ENCODE data around the gene HSPA4. TPM values are rescaled to one million over a fixed set of nuclear protein-coding genes. Genes with fewer than 3 reads are reported as not detected.

The HSPA4 gene
- total and polyA plus RNA-seq, 2 donors (not counting 3 experiments of a cell fraction or from before 2014, with no cell fraction given), result 11.2 to 161 TPM

DNA sequence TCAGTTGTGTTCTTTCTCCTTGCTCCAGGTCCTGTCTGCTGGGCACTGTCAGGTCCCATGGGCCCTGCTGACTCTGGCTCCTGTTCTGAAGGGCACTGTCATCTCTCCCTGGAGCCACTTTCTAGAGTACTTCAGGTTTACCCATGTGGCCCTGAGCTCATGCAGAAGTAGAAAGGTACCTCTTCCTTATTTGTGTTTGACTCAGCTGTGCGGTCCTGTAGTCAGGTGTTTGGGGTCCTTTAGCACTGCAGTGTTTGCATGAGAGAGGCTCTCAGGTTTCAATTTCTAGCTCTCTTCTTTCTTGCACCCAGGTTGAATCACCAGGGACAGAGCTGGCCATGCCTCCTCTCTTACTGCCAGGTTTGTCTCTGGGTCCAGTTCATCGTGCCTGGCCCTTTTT lies 71.5 kb downstream of the HSPA4 start:
- FAIRE-seq (no peak), DNase-seq (ENCODE audit: low read depth, low spot score) (no peak)
- H3K9me3 ChIP-seq (replicated peaks; ENCODE audit: control insufficient read depth, insufficient read depth, low read length), result no peaks in the 10 kb centered on the region
- no peaks in the 10 kb centered on the region for H4K20me1 ChIP-seq (replicated peaks; ENCODE audit: control insufficient read depth, extremely low read depth, insufficient read depth, low read length)
- dilution Hi-C loops (cut with MboI; ENCODE audit: extremely low pct_ligation_motif_present, low sequenced_read_pairs), result no loop called here
- H3K4me1 ChIP-seq (ENCODE audit: control insufficient read depth, extremely low read depth, insufficient read depth, low read length), result no peaks in the 10 kb centered on the region
- no peak overlapping the region for H3K4me3 ChIP-seq (replicated peaks in 1 of 3; ENCODE audit: insufficient read depth in 1 of 3, low read depth in 1 of 3, low read length in 3 of 3)
- H2AFZ ChIP-seq (ENCODE audit: low read depth, low read length), result no peak overlapping the region
- peaks cover 0 to 2% of the 10 kb centered on the region in 2 experiments for H3K27me3 ChIP-seq (ENCODE audit: control insufficient read depth in 2 of 2, insufficient read depth in 2 of 2, low read length in 2 of 2)
- H3K4me2 ChIP-seq (ENCODE audit: insufficient read depth, low read length), result no peak overlapping the region
- no TSS peak for BruUV-seq (replicated peaks)
- TF ChIP-seq, protein P1, sequence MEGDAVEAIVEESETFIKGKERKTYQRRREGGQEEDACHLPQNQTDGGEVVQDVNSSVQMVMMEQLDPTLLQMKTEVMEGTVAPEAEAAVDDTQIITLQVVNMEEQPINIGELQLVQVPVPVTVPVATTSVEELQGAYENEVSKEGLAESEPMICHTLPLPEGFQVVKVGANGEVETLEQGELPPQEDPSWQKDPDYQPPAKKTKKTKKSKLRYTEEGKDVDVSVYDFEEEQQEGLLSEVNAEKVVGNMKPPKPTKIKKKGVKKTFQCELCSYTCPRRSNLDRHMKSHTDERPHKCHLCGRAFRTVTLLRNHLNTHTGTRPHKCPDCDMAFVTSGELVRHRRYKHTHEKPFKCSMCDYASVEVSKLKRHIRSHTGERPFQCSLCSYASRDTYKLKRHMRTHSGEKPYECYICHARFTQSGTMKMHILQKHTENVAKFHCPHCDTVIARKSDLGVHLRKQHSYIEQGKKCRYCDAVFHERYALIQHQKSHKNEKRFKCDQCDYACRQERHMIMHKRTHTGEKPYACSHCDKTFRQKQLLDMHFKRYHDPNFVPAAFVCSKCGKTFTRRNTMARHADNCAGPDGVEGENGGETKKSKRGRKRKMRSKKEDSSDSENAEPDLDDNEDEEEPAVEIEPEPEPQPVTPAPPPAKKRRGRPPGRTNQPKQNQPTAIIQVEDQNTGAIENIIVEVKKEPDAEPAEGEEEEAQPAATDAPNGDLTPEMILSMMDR (IDR thresholded peaks at IDR 0.05; ENCODE audit: extremely low read depth in 1 of 2, insufficient read depth in 1 of 2, low read depth in 1 of 2, low read length in 2 of 2), result no peak
- TF ChIP-seq POLR2A (IDR thresholded peaks at IDR 0.05; ENCODE audit: low read depth, low read length) (no peak), POLR2AphosphoS5 (IDR thresholded peaks at IDR 0.05; ENCODE audit: insufficient read depth, low read depth, low read length) (no peak), EZH2 (IDR thresholded peaks at IDR 0.05; ENCODE audit: borderline replicate concordance, low read depth, low read length, severe bottlenecking) (no peak), FOS (IDR thresholded peaks at IDR 0.05; ENCODE audit: borderline replicate concordance, insufficient read depth, low read length) (no peak), GATA2 (IDR thresholded peaks at IDR 0.05; ENCODE audit: insufficient read depth, insufficient read length, low read depth, low read length) (no peak), JUN (IDR thresholded peaks at IDR 0.05; ENCODE audit: borderline replicate concordance, insufficient read depth, insufficient read length, low read depth) (no peak), MYC (IDR thresholded peaks at IDR 0.05; ENCODE audit: low read depth, low read length) (no peak)
- TF ChIP-seq, protein P2, sequence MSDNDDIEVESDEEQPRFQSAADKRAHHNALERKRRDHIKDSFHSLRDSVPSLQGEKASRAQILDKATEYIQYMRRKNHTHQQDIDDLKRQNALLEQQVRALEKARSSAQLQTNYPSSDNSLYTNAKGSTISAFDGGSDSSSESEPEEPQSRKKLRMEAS (IDR thresholded peaks at IDR 0.05; ENCODE audit: insufficient read depth, insufficient read length), result no peak
- no peak overlapping the region for H3K9ac ChIP-seq (replicated peaks; ENCODE audit: extremely low read depth, insufficient read depth, low read length)
- CTCF ChIA-PET, result interaction anchor here (1.0 to 1.9 kb wide), 2 partner anchors 10 to 124 kb away, joined by 3 to 13 read pairs; no protein-coding TSS in a partner anchor
- H3K9me1 ChIP-seq (replicated peaks; ENCODE audit: control insufficient read depth, extremely low read depth, insufficient read depth, low read length), result no peaks in the 10 kb centered on the region
- H3K27ac ChIP-seq (ENCODE audit: insufficient read depth, low read depth, low read length), result no peak overlapping the region
- intact Hi-C loops (cut with micrococcal nuclease), result no loop called here
- no peaks in the 10 kb centered on the region for H3K79me2 ChIP-seq (ENCODE audit: control insufficient read depth, insufficient read depth, low read length)
- POLR2A ChIA-PET, result no interaction called here
- H3K36me3 ChIP-seq (ENCODE audit: control insufficient read depth in 2 of 2, extremely low read depth in 1 of 2, insufficient read depth in 2 of 2, low read length in 2 of 2), result no peaks in the 10 kb centered on the region
